Mucosa of descending colon (tissue), 3 donors: Measurements from ENCODE around the gene NRG2. TPM values are rescaled to one million over a fixed set of nuclear protein-coding genes. Genes with fewer than 3 reads are reported as not detected.

Source experiments
- ATAC-seq: fragments of 200-7000 bp; cut with Tn5 transposase; one replicate; pipeline ENCODE4 v1.9.1; 2020; ENCODE audit warnings: mild to moderate bottlenecking, moderate library complexity
- DNase-seq, 3 donors: peaks; one replicate each; pipeline ENCODE4 v3.0.0-alpha.2; 2020
- H3K36me3 ChIP-seq: fragments of 200-600 bp; one replicate; pipeline ENCODE4 v1.8.0; 2021; ENCODE audit warnings: low read depth, mild to moderate bottlenecking
- H3K4me1 ChIP-seq: fragments of 200-600 bp; one replicate; pipeline ENCODE4 v1.8.0; 2021; ENCODE audit warnings: low read depth, mild to moderate bottlenecking
- H3K4me3 ChIP-seq: fragments of 200-600 bp; one replicate; pipeline ENCODE4 v1.8.0; 2021; ENCODE audit warnings: mild to moderate bottlenecking
- H3K9me3 ChIP-seq: fragments of 200-600 bp; one replicate; pipeline ENCODE4 v1.8.0; 2021; ENCODE audit warnings: mild to moderate bottlenecking
- intact Hi-C, 2 donors: fragments of 100-400 bp; cut with DNase I in 1 of 2; cut with micrococcal nuclease in 1 of 2; formaldehyde crosslinking; loops; one replicate each; pipeline versions ENCODE4 v1.11.0 to v1.11.1; 2022; cut with DNase I, micrococcal nuclease
- total RNA-seq, 3 donors: library from RNA; stranded (reverse); fragmentation: NEBNext Ultra II Directional in 2 of 3; extraction: Animal tissue kit (Norgen Biotek cat#: 25700) in 2 of 3; gene quantifications; one replicate each; pipeline versions ENCODE4 v1.2.1 to v1.2.4, GENCODE V29; 2021 to 2023
- TF ChIP-seq, protein P1 (sequence below): fragments of 200-600 bp; IDR thresholded peaks from one replicate; pipeline ENCODE4 v1.8.0; 2022; ENCODE audit warnings: antibody characterized with exemption, mild to moderate bottlenecking
- donor health status: DM: no; HTN: no; CAD: no; lungs with moderate emphysema.
- donor health status: DM: no; HTN: no; CAD: no.
- donor health status: DM: no; HTN: yes; CAD: no.

The NRG2 gene
- total RNA-seq, 3 donors from 2014 or later, result 0.52 to 7.3 (median 0.89) TPM

DNA sequence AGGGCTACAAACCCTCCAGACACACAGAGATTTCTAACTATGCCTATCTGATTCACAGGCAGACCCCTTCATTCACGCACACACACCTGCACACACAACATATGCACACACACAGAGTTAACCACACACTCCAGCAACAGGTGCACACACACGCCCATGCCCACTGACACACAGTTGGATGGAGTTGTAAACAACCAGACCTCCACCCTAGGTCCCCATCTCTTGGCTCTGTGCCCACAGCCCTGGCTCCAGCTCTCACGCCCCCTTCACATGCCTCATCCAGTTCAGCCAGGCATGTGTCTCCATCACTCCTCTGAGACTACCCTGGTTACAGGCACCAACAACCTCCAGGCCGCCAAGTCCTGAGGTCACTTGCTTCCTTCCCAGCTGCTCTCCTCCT lies 186.4 kb downstream of the NRG2 start:
- H3K36me3 ChIP-seq, result no peaks in the 10 kb centered on the region
- intact Hi-C loops, result no loop called here
- no peak overlapping the region for H3K4me3 ChIP-seq
- no peaks in the 10 kb centered on the region for H3K9me3 ChIP-seq
- TF ChIP-seq, protein P1, sequence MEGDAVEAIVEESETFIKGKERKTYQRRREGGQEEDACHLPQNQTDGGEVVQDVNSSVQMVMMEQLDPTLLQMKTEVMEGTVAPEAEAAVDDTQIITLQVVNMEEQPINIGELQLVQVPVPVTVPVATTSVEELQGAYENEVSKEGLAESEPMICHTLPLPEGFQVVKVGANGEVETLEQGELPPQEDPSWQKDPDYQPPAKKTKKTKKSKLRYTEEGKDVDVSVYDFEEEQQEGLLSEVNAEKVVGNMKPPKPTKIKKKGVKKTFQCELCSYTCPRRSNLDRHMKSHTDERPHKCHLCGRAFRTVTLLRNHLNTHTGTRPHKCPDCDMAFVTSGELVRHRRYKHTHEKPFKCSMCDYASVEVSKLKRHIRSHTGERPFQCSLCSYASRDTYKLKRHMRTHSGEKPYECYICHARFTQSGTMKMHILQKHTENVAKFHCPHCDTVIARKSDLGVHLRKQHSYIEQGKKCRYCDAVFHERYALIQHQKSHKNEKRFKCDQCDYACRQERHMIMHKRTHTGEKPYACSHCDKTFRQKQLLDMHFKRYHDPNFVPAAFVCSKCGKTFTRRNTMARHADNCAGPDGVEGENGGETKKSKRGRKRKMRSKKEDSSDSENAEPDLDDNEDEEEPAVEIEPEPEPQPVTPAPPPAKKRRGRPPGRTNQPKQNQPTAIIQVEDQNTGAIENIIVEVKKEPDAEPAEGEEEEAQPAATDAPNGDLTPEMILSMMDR, result no peak
- H3K4me1 ChIP-seq, result no peaks in the 10 kb centered on the region
- ATAC-seq (no peak), DNase-seq (peak in 1 of 3 donors; percentile 3)

DNA sequence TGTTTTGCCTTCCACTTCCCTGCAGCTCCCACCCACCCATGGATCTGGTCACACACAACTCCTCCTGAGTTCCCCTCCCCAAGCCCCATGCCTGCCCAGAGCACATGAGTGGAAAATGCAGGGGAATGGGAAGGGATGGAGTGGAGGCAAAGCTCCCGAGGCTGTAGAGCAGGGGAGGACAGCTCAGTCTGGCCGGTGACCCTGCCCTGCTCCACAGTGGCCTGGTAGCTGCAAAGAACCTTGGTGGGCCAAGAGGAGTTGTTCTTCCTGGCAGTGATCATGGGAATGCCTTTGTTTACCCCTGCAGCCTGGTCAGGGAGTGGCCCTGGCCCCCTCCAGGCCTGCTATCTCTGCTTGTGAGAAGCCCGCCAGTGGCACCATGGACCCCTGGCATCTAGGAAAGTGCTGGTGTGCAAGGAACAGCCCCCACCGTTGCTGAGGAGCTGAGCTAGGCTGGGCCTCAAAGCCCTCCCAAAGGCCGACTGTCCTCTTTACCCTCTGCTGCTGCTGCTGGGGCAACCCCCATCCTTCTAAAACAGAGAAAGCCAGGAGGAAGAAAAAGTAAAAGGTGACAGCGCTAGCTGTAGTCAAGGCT lies 187.1 kb downstream of the NRG2 start:
- Histone ChIP-seq H3K9me3 (no peaks in the 10 kb centered on the region), H3K36me3 (no peaks in the 10 kb centered on the region), H3K4me1 (no peaks in the 10 kb centered on the region), H3K4me3 (no peak overlapping the region)
- no peak for ATAC-seq
- TF ChIP-seq, protein P1, result no peak
- intact Hi-C loops, result no loop called here
- no peak for DNase-seq

DNA sequence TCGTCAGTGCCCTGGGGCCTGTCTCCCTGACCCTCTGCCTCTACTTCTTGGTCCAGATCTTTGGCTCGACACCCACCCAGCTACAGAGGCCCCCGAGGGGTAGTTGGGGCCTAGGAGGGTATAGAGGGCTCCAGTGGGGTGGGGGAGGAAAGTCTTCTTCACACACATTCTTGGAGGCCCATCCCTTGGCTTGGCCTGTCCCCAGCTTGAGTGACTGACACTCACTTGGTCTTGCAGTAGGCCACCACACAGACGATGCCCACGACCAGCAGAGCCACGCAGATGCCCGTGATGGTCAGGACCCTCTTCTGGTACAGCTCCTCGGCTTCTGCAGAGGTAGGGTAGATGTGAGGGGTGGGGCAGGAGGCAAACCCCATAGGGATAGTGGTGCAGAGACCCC lies 187.6 kb downstream of the NRG2 start:
- DNase-seq, result no peak
- intact Hi-C loops, result no loop called here
- ATAC-seq, result no peak
- H3K9me3 ChIP-seq, result no peaks in the 10 kb centered on the region
- no peaks in the 10 kb centered on the region for H3K4me1 ChIP-seq
- H3K4me3 ChIP-seq, result no peak overlapping the region
- H3K36me3 ChIP-seq, result no peaks in the 10 kb centered on the region
- TF ChIP-seq, protein P1, result no peak

DNA sequence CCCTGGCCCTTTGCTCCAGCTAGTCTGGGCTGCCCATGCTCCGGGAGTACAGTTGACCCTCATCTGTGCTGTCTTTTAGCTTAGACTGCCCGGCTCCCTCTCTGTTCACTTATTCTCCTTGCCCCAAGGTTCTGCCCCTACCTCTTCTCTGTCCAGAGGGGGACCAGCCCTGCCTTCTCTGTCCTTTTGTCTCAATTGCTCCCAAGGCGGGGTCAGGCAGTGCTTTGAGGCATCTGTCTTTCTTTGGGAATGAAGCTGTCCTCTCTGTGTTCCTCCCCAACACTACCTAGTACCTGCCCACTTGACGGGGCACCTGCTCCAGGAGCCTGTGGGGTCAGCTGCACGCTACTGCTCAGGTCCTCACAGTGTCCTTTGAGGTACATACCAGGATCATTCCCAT lies 188.1 kb downstream of the NRG2 start:
- Histone ChIP-seq H3K4me1 (no peaks in the 10 kb centered on the region), H3K9me3 (no peaks in the 10 kb centered on the region), H3K4me3 (no peak overlapping the region), H3K36me3 (no peaks in the 10 kb centered on the region)
- DNase-seq (no peak), ATAC-seq (no peak)
- TF ChIP-seq, protein P1, result no peak
- intact Hi-C loops, result no loop called here

DNA sequence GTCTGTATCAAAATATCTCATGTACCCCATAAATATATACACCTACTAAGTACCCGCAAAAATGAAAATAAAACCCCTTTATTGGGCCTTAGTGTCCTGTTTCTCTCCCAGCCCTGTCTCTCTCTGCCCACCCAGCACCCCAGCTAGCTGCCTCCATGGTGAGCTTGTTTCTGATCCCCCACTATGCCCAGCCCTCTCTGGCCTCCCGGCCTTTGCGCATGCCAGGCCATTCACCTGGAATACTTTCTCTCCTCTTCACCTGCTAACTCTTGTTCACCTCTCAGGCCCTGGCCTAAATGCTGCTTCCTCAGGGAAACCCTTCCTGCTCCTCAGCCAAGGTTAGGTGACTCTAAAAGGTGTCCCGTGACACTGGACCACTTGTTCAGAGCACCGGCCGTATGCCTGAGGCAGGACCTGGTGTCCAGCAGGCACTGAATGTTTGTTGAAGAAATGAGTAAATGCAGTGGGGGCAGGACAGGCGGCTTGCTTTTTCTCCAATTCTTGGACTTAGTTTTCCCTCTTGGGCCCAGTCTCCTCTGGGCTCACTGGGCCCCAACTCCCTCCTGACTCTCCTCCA lies 189.0 kb downstream of the NRG2 start:
- intact Hi-C loops, result no loop called here
- no peak for ATAC-seq
- no peaks in the 10 kb centered on the region for H3K9me3 ChIP-seq
- no peaks in the 10 kb centered on the region for H3K36me3 ChIP-seq
- TF ChIP-seq, protein P1, result no peak
- H3K4me1 ChIP-seq, result no peaks in the 10 kb centered on the region
- no peak for DNase-seq
- no peak overlapping the region for H3K4me3 ChIP-seq

DNA sequence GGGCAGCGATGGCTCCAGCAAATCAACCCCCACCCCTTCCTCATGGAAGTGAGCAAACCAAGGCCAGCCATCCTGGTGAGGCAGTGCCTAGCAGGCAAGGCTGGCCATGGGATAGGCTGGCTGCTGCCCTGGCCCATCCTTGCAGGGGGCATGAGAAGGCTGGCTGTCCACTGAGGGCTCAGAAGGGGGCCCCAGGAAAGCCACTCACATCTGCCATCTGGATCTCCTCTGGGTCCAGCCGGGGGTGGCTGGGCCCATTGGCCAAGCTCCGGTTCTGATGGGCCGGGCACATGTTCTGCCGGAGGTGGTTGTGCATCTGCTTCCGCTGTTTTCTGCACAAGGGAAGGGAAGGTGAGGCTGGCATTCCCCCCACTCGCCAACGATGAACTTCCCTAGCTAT lies 190.4 kb downstream of the NRG2 start:
- no peak for DNase-seq
- ATAC-seq, result no peak
- Histone ChIP-seq H3K4me3 (no peak overlapping the region), H3K4me1 (no peaks in the 10 kb centered on the region), H3K36me3 (no peaks in the 10 kb centered on the region), H3K9me3 (no peaks in the 10 kb centered on the region)
- intact Hi-C loops, result no loop called here
- TF ChIP-seq, protein P1, result no peak
